MM.1S (cell line): Measurements from ENCODE around the gene C20orf141.

ENCODE experiments used
- DNase-seq: peaks from one replicate; pipeline ENCODE4 v3.0.0-alpha.2; 2015
- H2AFZ ChIP-seq: fragments of 300-600 bp; sonication (generic); 2 replicates; pipeline ENCODE4 v1.6.0; 2016; ENCODE audit warnings: antibody characterized with exemption, low read length
- H3F3A ChIP-seq: fragments of 300-600 bp; sonication (generic); 2 replicates; pipeline ENCODE4 v1.6.1; 2016; ENCODE audit warnings: mild to moderate bottlenecking, antibody characterized with exemption, low read length, moderate library complexity, mixed read lengths; ENCODE audit not compliant: insufficient read depth
- H3K27ac ChIP-seq: fragments of 300-600 bp; sonication (generic); 2 replicates; pipeline ENCODE4 v1.5.1; 2016; ENCODE audit warnings: mild to moderate bottlenecking, low read length
- H3K27me3 ChIP-seq: fragments of 300-600 bp; sonication (generic); replicated peaks from 2 replicates; pipeline ENCODE4 v1.6.0; 2016; ENCODE audit warnings: low read length; ENCODE audit not compliant: insufficient read depth
- H3K36me3 ChIP-seq: fragments of 300-600 bp; sonication (generic); replicated peaks from 2 replicates; pipeline ENCODE4 v1.6.1; 2016; ENCODE audit warnings: mild to moderate bottlenecking, low read length, mixed read lengths; ENCODE audit not compliant: insufficient read depth
- H3K4me1 ChIP-seq: fragments of 300-600 bp; sonication (generic); 2 replicates; pipeline ENCODE4 v1.6.1; 2016; ENCODE audit warnings: low read length, mixed read lengths
- H3K4me2 ChIP-seq: fragments of 300-600 bp; sonication (generic); 2 replicates; pipeline ENCODE4 v1.6.0; 2016; ENCODE audit warnings: low read depth, low read length
- H3K4me3 ChIP-seq: fragments of 300-600 bp; sonication (generic); 2 replicates; pipeline ENCODE4 v1.5.1; 2016; ENCODE audit warnings: low read length, mixed read lengths
- H3K79me2 ChIP-seq: fragments of 300-600 bp; sonication (generic); 2 replicates; pipeline ENCODE4 v1.6.1; 2016; ENCODE audit warnings: mixed run types, low read length, mixed read lengths
- H3K9ac ChIP-seq: fragments of 300-600 bp; sonication (generic); 2 replicates; pipeline ENCODE4 v1.6.1; 2016; ENCODE audit warnings: low read length, mixed read lengths
- H3K9me2 ChIP-seq: fragments of 300-600 bp; sonication (generic); replicated peaks from 2 replicates; pipeline ENCODE4 v1.6.1; 2016; ENCODE audit warnings: mild to moderate bottlenecking, low read length, mixed read lengths; ENCODE audit not compliant: insufficient read depth
- H3K9me3 ChIP-seq: fragments of 300-600 bp; sonication (generic); replicated peaks from 2 replicates; pipeline ENCODE4 v1.6.1; 2016; ENCODE audit warnings: mild to moderate bottlenecking, low read length, mixed read lengths; ENCODE audit not compliant: insufficient read depth
- H4K20me1 ChIP-seq: fragments of 300-600 bp; sonication (generic); 2 replicates; pipeline ENCODE4 v1.6.1; 2016; ENCODE audit warnings: mild to moderate bottlenecking, low read length, moderate library complexity, mixed read lengths; ENCODE audit not compliant: insufficient read depth
- CTCF ChIP-seq: fragments of 300-600 bp; sonication (generic); IDR thresholded peaks from 2 replicates; pipeline ENCODE4 v1.5.1; 2016; ENCODE audit warnings: antibody characterized with exemption, low read length, mixed read lengths
- EZH2 ChIP-seq: fragments of 300-600 bp; sonication (generic); optimal IDR thresholded peaks from 2 replicates; pipeline ENCODE3; 2017; ENCODE audit warnings: low read depth, mild to moderate bottlenecking, antibody characterized with exemption, low read length, mixed read lengths
- EZH2phosphoT487 ChIP-seq: fragments of 300-600 bp; sonication (generic); IDR thresholded peaks from 2 replicates; pipeline ENCODE4 v1.6.1; 2018; ENCODE audit warnings: antibody characterized with exemption, low read length

Gene C20orf141

GRCh38 chr20:2793471-2793870, 21.3 kb upstream of the C20orf141 start:
- Histone ChIP-seq H3K9ac (no peak overlapping the region), H3K9me3 (no peaks in the 10 kb centered on the region), H3K4me3 (no peak overlapping the region), H3K4me2 (no peak overlapping the region), H2AFZ (no peak overlapping the region), H3K4me1 (no peaks in the 10 kb centered on the region), H3K36me3 (no peaks in the 10 kb centered on the region), H3K79me2 (no peaks in the 10 kb centered on the region), H4K20me1 (no peaks in the 10 kb centered on the region), H3K27me3 (peaks cover 42% of the 10 kb centered on the region), H3K27ac (no peak overlapping the region), H3F3A (no peaks in the 10 kb centered on the region), H3K9me2 (no peaks in the 10 kb centered on the region)
- TF ChIP-seq EZH2 (no peak), EZH2phosphoT487 (no peak), CTCF (no peak)
- no peak for DNase-seq

- no peaks in the 10 kb centered on the region for H3K9me3 ChIP-seq
- H3K4me1 ChIP-seq, result no peaks in the 10 kb centered on the region
- no peak for TF ChIP-seq CTCF
- no peak for TF ChIP-seq EZH2
- no peak for TF ChIP-seq EZH2phosphoT487
- H3K36me3 ChIP-seq, result no peaks in the 10 kb centered on the region
- H3K79me2 ChIP-seq, result no peaks in the 10 kb centered on the region
- H3K4me2 ChIP-seq, result no peak overlapping the region
- H3F3A ChIP-seq, result no peaks in the 10 kb centered on the region
- no peak overlapping the region for H3K9ac ChIP-seq
- peaks cover 50% of the 10 kb centered on the region for H3K27me3 ChIP-seq
- H4K20me1 ChIP-seq, result no peaks in the 10 kb centered on the region
- H3K9me2 ChIP-seq, result no peaks in the 10 kb centered on the region
- no peak overlapping the region for H3K4me3 ChIP-seq
- no peak for DNase-seq
- no peak overlapping the region for H3K27ac ChIP-seq
- no peak overlapping the region for H2AFZ ChIP-seq
These were observed 20.5 kb upstream of the C20orf141 start for GRCh38 chr20:2794202-2794748.

- Histone ChIP-seq H2AFZ (no peak overlapping the region), H3K4me2 (no peak overlapping the region), H3K4me1 (no peaks in the 10 kb centered on the region), H3K9me3 (no peaks in the 10 kb centered on the region), H3F3A (no peaks in the 10 kb centered on the region), H3K79me2 (no peaks in the 10 kb centered on the region), H3K9me2 (no peaks in the 10 kb centered on the region), H3K27ac (no peak overlapping the region), H3K27me3 (peaks cover 57% of the 10 kb centered on the region), H3K4me3 (no peak overlapping the region), H3K36me3 (no peaks in the 10 kb centered on the region), H3K9ac (no peak overlapping the region), H4K20me1 (no peaks in the 10 kb centered on the region)
- TF ChIP-seq EZH2phosphoT487 (no peak), CTCF (no peak), EZH2 (no peak)
- no peak for DNase-seq
These were observed 19.8 kb upstream of the C20orf141 start for GRCh38 chr20:2794866-2795447.
